Coronary artery (tissue), 2 donors: Measurements from ENCODE around the gene PELI1.
A peak's percentile ranks its signal among the peaks of the same experiment; 100 is the strongest.

Experiments
- DNase-seq: peaks from one replicate; pipeline ENCODE4 v3.0.0-alpha.2; 2017; ENCODE audit warnings: low spot score
- H3K27ac ChIP-seq, 2 donors: fragments of 200-600 bp; sonication (generic); one replicate each; pipeline ENCODE4 v1.5.1; 2016 to 2019
- H3K4me3 ChIP-seq: fragments of 200-600 bp; sonication (generic); 2 replicates; pipeline ENCODE4 v1.5.1; 2016; ENCODE audit warnings: mild to moderate bottlenecking, moderate library complexity
- TF ChIP-seq, protein P1 (sequence below): fragments of 200-600 bp; sonication (generic); IDR thresholded peaks from one replicate; pipeline ENCODE4 v1.5.1; 2019; ENCODE audit warnings: antibody characterized with exemption

The PELI1 gene

DNA sequence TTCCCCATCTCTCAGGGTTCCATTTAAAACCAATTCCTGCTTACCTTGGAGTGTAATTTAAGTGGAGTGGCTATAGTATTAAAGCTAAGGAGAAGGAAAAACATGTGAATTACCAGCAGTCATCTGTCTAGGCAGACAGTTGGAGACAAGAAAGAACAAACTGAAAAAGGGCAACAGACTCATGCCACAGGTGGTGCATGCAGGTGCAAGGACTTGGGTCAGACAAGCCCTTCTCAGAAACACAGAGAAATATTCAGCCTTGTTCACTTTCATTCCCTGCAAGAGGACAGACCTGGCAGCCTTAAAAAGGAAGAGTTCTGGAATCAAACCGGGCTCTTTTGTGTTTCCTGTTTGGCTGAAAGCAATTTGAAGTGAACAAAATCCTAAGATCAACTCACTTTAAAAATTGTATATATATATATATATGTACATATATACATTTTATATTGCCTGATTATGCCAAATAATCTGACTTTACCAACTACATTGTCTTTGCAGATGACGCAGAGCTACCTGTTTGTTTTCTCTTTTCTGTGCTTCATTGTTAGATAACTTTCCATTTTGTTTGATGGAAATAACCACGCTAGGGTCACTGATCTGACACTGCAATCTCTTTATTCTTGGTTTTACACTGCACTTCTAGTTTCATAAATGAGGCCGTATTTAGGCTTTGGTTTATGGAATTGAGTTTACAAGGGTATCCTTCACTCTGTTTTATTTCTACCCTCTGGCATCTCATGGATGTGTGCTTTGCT is 89.9 kb downstream of the PELI1 start:
- Histone ChIP-seq H3K4me3 (no peak overlapping the region), H3K27ac (no peak overlapping the region)
- no peak for DNase-seq
- TF ChIP-seq, protein P1, sequence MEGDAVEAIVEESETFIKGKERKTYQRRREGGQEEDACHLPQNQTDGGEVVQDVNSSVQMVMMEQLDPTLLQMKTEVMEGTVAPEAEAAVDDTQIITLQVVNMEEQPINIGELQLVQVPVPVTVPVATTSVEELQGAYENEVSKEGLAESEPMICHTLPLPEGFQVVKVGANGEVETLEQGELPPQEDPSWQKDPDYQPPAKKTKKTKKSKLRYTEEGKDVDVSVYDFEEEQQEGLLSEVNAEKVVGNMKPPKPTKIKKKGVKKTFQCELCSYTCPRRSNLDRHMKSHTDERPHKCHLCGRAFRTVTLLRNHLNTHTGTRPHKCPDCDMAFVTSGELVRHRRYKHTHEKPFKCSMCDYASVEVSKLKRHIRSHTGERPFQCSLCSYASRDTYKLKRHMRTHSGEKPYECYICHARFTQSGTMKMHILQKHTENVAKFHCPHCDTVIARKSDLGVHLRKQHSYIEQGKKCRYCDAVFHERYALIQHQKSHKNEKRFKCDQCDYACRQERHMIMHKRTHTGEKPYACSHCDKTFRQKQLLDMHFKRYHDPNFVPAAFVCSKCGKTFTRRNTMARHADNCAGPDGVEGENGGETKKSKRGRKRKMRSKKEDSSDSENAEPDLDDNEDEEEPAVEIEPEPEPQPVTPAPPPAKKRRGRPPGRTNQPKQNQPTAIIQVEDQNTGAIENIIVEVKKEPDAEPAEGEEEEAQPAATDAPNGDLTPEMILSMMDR: no peak

DNA sequence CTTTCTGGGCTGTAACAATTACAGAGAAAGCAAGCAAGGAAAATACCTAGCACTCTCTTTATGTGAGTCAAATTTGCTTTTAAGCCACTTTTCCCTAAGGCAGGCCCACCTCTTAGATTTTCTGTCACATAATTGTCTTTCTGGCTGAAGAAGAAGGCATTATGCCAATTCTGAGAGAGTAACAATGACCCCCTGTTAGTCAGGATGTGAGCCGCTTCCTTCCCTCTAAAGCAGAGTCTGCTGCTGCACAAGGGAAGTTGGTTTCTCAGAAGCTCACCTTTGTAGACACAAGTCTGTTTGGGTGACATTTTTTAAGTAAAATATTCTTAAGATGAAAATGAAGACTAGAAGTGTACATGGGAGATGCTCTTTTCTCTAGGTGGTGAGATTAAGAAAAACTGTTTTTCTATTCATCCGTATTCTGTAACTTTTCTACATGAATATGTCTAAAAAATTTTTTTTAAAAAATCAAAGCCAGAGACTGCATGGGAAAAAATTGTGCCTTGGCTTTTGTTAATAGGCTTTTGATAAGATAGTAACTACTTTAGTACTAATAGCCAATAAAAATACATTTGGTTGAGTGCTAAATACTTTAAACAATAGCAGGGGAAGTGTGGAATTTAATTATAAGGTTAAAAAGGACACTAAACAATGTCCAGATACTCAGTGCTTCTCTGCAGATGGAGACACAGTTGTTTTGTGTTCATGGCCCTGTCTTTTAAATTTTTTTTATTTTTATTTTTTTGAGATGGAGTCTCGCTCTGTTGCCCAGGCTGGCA is 91.6 kb downstream of the PELI1 start:
- DNase-seq: no peak
- TF ChIP-seq, protein P1: no peak
- H3K4me3 ChIP-seq: no peak overlapping the region
- H3K27ac ChIP-seq: no peak overlapping the region

DNA sequence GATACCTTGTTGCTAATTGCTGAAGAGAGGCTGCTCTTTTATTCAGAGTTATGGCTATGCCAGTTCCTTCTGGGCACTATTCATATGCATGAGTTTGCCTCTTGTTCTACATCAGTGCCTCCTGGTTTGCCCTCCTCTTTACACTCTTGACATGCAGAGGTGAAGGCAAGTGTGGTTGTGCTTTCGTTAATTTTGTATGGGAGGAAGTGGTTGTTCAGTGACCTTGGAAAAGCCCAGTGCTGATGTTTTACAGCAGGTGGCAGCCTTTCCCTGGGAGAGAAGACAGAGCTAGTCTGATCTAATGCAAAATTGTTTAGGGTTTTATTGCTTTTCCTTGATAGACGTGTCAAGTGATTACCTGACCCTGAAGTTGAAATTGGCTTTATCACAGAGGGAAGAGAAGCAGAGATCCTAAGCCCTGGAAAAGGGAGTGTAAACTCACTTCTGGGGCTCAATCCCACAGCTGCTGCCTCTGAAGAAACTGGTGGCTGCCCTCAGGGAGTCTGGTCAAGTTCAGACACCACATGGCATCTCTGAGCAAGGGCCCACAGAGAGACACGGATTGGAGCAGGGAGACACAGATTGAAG is 94.5 kb downstream of the PELI1 start:
- DNase-seq: no peak
- TF ChIP-seq, protein P1: peak; percentile 73
- Histone ChIP-seq H3K4me3 (no peak overlapping the region), H3K27ac (no peak overlapping the region)

DNA sequence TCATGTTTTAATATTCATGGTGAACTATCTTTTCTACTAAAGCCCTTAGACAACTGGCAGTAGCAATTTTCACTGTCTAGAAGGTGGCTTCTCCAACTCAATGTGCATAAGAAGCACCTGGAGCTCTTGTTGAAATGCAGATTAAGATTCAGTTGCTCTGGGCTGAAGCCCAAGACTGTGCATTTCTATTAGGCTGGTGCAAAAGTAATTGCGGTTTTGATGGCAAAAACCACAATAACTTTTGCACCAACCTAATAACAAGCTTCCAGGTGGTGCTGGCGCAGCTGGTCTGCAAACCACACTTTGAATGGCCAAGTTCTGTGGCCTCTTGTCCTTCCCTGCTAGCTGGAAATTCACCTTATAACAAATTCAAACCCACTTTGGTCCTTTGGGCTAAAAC is 98.3 kb downstream of the PELI1 start:
- no peak for DNase-seq
- TF ChIP-seq, protein P1: no peak
- no peak overlapping the region for H3K27ac ChIP-seq
- no peak overlapping the region for H3K4me3 ChIP-seq
